Stimulated activated CD8-positive, alpha-beta memory T cell treated with anti-CD3 and anti-CD28 coated beads, Interleukin-12 subunit alpha, Interleukin-12 subunit beta, amount 100 ng/mL, for 24 hours (primary cell): ENCODE measurements around the gene SRRM2.
"Not testable (repeated sequence)": the region's sequence is repeated elsewhere in the genome, so short reads cannot be mapped to it uniquely, and the experiment has no call there.

Experiments used
- DNase-seq: peaks from one replicate; pipeline ENCODE4 v3.0.0-alpha.2; 2020; ENCODE audit errors: extremely low read depth

The SRRM2 gene

GRCh38 chr16:2715064-2715463 is 37.4 kb upstream of the SRRM2 start:
- no peak for DNase-seq

GRCh38 chr16:2715519-2715918 is 36.9 kb upstream of the SRRM2 start:
- DNase-seq: peak; percentile 56

- no peak for DNase-seq
Observed at GRCh38 chr16:2715966-2716885, 36.2 kb upstream of the SRRM2 start.

- no peak for DNase-seq
Observed at GRCh38 chr16:2716948-2717347, 35.5 kb upstream of the SRRM2 start.

GRCh38 chr16:2717383-2718263 is 34.8 kb upstream of the SRRM2 start:
- DNase-seq: no peak

GRCh38 chr16:2719328-2720063 is 32.9 kb upstream of the SRRM2 start:
- DNase-seq: no peak

GRCh38 chr16:2720064-2720457 is 32.4 kb upstream of the SRRM2 start, which contains the start of gene PRSS27:
TSS of gene PRSS27 (minus strand) at chr16:2720224. CDS start at chr16:2720160, 64 bp downstream.
- no peak for DNase-seq

GRCh38 chr16:2720719-2721633 is 31.5 kb upstream of the SRRM2 start:
- peak; percentile 73 for DNase-seq

- DNase-seq: not testable (repeated sequence)
Observed at GRCh38 chr16:2721634-2722173, 30.7 kb upstream of the SRRM2 start.

- DNase-seq: no peak
Observed at GRCh38 chr16:2724088-2724676, 28.3 kb upstream of the SRRM2 start.

- DNase-seq: no peak
Observed at GRCh38 chr16:2724816-2725348, 27.6 kb upstream of the SRRM2 start.

GRCh38 chr16:2726923-2727322 is 25.5 kb upstream of the SRRM2 start:
- no peak for DNase-seq

- no peak for DNase-seq
Observed at GRCh38 chr16:2728034-2728433, 24.4 kb upstream of the SRRM2 start.

GRCh38 chr16:2734844-2735515 is 17.5 kb upstream of the SRRM2 start:
- no peak for DNase-seq

- DNase-seq: no peak
Observed at GRCh38 chr16:2736476-2737237, 15.8 kb upstream of the SRRM2 start.

GRCh38 chr16:2737238-2737605 is 15.2 kb upstream of the SRRM2 start:
- DNase-seq: no peak

- DNase-seq: no peak
Observed at GRCh38 chr16:2737895-2738418, 14.5 kb upstream of the SRRM2 start.

- no peak for DNase-seq
Observed at GRCh38 chr16:2738615-2739014, 13.8 kb upstream of the SRRM2 start.
